Breast epithelium (tissue), 4 donors: ENCODE measurements around the gene GDF10. TPM values are rescaled to one million over a fixed set of nuclear protein-coding genes. Genes with fewer than 3 reads are reported as not detected.

Experiments used
- DNase-seq, 2 donors: peaks; one replicate each; pipeline ENCODE4 v3.0.0-alpha.2; 2019; ENCODE audit warnings: low spot score in 2 of 2
- H3K27ac ChIP-seq, 2 donors: fragments of 200-600 bp; sonication (generic) in 1 of 2; one replicate each; pipeline ENCODE4 v1.5.1; 2016 to 2019; ENCODE audit warnings: mild to moderate bottlenecking in 1 of 2
- H3K27me3 ChIP-seq, 2 donors: fragments of 200-600 bp; sonication (generic) in 1 of 2; one replicate each; pipeline versions ENCODE4 v1.5.1 to v1.6.0; 2017 to 2019; ENCODE audit warnings: control low read depth in 1 of 2, mild to moderate bottlenecking in 1 of 2
- H3K36me3 ChIP-seq: fragments of 200-600 bp; one replicate; pipeline ENCODE4 v1.5.1; 2019
- H3K4me1 ChIP-seq, 2 donors: fragments of 200-600 bp; sonication (generic); one replicate each; pipeline ENCODE4 v1.5.1; 2016 to 2019; ENCODE audit warnings: control low read depth in 1 of 2
- H3K4me3 ChIP-seq, 3 donors: fragments of 200-600 bp; sonication (generic); 1 replicate in 2 of 3; 2 replicates in 1 of 3; pipeline ENCODE4 v1.5.1; 2016 to 2019; ENCODE audit warnings: mild to moderate bottlenecking in 3 of 3, moderate library complexity in 2 of 3
- H3K9me3 ChIP-seq, 2 donors: fragments of 200-600 bp; sonication (generic) in 1 of 2; one replicate each; pipeline ENCODE4 v1.5.1; 2016 to 2019; ENCODE audit warnings: control low read depth in 1 of 2
- POLR2A ChIP-seq: fragments of 450-650 bp; IDR thresholded peaks from one replicate; pipeline ENCODE4 v1.6.1; 2016; ENCODE audit warnings: antibody characterized with exemption, mild to moderate bottlenecking, moderate library complexity
- POLR2AphosphoS5 ChIP-seq, 3 donors: sonication (generic); formaldehyde crosslinking; IDR thresholded peaks; one replicate each; pipeline ENCODE4 v1.6.1; 2017; ENCODE audit warnings: antibody characterized with exemption in 3 of 3
- intact Hi-C: fragments of 100-400 bp; cut with DNase I; formaldehyde crosslinking; loops from one replicate; pipeline ENCODE4 v1.15.1; 2023; ENCODE audit warnings: low total_unique reads
- total RNA-seq, 3 donors: library from RNA; depleted of rRNA; stranded (reverse); fragments of >200 nt; gene quantifications; one replicate each; pipeline ENCODE4 v1.1.0, GENCODE V29; 2016
- TF ChIP-seq, protein P1 (sequence below), 3 donors: fragments of 450-650 bp; IDR thresholded peaks; one replicate each; pipeline ENCODE4 v1.5.1; 2016 to 2017; ENCODE audit warnings: antibody characterized with exemption in 3 of 3, mild to moderate bottlenecking in 3 of 3, moderate library complexity in 3 of 3

GDF10 gene
- total RNA-seq, 3 donors from 2014 or later, result 2.0 to 12.3 (median 2.0) TPM

DNA sequence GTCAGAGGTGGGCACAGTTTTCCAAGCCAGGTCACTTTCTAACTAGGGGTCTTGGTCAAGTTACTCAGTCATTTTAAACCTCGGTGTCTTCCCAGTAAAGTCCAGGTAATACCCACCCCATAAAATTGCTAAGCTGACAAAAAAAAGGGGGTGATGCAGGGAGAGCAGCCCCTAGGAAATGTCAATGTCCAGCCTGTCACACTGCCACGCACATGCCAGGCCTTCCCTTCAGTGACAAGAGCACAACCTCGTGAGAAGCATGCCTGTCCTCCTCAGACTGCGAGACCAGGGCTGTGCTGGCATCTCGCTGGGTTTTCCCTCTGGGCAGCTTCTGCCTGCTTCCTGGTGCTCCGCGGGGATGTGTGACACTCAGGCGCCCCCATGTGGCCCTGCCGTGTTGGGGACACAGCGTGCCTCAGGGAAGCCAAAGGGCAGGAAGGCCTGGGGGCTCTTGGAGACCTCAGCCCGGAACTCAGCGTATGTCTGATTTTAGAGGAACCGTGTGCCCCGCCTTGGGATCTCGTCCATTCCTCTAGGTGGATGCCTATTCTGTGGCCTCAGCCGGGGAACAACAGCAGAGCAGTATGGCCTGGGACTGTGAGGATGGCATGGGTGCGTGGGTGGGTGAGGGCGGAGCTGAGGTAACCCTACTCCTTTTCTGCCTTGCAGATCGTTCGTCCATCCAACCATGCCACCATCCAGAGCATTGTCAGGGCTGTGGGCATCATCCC lies 12.1 kb downstream of the GDF10 start:
- Histone ChIP-seq H3K27ac (no peak overlapping the region), H3K9me3 (no peaks in the 10 kb centered on the region), H3K4me3 (no peak overlapping the region), H3K36me3 (no peaks in the 10 kb centered on the region), H3K4me1 (no peaks in the 10 kb centered on the region), H3K27me3 (no peaks in the 10 kb centered on the region)
- intact Hi-C loops, result no loop called here
- DNase-seq, result peak; percentile 63 to 78
- TF ChIP-seq POLR2A, result no peak
- TF ChIP-seq, protein P1, sequence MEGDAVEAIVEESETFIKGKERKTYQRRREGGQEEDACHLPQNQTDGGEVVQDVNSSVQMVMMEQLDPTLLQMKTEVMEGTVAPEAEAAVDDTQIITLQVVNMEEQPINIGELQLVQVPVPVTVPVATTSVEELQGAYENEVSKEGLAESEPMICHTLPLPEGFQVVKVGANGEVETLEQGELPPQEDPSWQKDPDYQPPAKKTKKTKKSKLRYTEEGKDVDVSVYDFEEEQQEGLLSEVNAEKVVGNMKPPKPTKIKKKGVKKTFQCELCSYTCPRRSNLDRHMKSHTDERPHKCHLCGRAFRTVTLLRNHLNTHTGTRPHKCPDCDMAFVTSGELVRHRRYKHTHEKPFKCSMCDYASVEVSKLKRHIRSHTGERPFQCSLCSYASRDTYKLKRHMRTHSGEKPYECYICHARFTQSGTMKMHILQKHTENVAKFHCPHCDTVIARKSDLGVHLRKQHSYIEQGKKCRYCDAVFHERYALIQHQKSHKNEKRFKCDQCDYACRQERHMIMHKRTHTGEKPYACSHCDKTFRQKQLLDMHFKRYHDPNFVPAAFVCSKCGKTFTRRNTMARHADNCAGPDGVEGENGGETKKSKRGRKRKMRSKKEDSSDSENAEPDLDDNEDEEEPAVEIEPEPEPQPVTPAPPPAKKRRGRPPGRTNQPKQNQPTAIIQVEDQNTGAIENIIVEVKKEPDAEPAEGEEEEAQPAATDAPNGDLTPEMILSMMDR (IDR thresholded peaks at IDR 0.05), result peak in 2 of 3 donors; percentile 77 to 89
- TF ChIP-seq POLR2AphosphoS5 (IDR thresholded peaks at IDR 0.05), result peak in 1 of 3 donors; percentile 38

DNA sequence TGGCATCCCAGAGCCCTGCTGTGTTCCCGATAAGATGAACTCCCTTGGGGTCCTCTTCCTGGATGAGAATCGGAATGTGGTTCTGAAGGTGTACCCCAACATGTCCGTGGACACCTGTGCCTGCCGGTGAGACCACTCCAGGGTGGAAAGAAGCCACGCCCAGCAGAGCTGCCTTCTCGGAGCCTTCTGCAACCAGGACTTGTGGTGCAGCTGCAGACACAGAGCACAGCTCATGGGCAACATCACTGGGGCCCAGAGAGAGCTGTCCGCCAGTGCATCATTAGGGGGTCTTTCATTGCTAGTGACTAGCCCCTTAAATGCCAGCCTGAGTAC lies 12.6 kb downstream of the GDF10 start:
- DNase-seq, result no peak
- intact Hi-C loops, result no loop called here
- TF ChIP-seq POLR2AphosphoS5 (IDR thresholded peaks at IDR 0.05) (no peak), POLR2A (no peak)
- TF ChIP-seq, protein P1 (IDR thresholded peaks at IDR 0.05), result no peak
- no peaks in the 10 kb centered on the region for H3K27me3 ChIP-seq
- H3K4me1 ChIP-seq, result no peaks in the 10 kb centered on the region
- H3K4me3 ChIP-seq, result no peak overlapping the region
- H3K27ac ChIP-seq, result no peak overlapping the region
- no peaks in the 10 kb centered on the region for H3K36me3 ChIP-seq
- H3K9me3 ChIP-seq, result no peaks in the 10 kb centered on the region

DNA sequence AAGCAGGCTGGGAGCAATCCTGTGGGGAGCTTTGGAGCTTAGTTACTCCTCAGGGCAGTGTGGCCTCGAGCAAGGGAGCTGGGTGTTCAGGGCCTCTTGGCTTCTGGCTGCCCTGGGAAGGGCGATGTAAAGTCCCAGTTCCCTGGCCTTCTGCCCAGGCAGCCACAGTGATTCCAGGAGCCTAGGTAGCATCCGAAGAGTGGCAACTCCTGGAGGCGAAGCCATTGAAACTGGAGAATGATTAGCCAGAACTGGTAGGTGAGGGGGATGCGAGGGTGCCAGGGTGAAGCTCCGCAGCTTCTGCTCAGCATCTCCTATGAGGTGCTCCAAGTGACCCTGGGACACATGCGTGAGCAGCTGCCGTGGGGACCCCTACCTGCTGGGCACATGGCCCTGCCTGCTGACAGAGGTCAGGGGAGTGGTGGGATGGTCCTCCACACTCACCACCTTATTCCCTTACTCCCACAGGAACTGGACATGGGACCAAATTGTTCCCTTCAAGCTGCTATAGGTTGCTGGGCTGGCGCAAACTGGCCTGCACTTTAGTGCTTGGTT lies 14.5 kb downstream of the GDF10 start:
- intact Hi-C loops, result no loop called here
- Histone ChIP-seq H3K9me3 (no peaks in the 10 kb centered on the region), H3K27ac (no peak overlapping the region), H3K36me3 (no peaks in the 10 kb centered on the region), H3K4me3 (no peak overlapping the region), H3K4me1 (no peaks in the 10 kb centered on the region), H3K27me3 (no peaks in the 10 kb centered on the region)
- no peak for TF ChIP-seq POLR2AphosphoS5 (IDR thresholded peaks at IDR 0.05)
- TF ChIP-seq, protein P1 (IDR thresholded peaks at IDR 0.05), result no peak
- no peak for TF ChIP-seq POLR2A
- no peak for DNase-seq

DNA sequence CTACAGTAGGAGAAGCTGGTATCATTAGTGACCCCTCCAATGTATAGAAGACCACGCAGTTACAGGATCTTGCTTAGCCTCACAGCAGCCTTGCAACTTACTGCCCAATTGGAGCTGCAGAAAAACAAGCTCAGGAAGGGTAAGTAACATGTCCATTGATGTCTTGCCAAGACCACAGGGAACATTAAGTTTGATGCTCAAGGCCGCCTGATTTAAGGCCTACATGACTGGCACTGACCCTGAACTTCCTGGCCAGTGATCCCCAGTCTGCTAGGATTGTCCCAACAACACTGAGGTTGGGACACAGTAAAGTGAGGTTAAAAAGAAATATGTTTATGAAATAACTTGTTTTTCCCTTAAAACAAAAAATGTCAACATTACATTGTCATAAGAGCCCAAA lies 15.4 kb downstream of the GDF10 start:
- H3K36me3 ChIP-seq, result no peaks in the 10 kb centered on the region
- TF ChIP-seq, protein P1 (IDR thresholded peaks at IDR 0.05), result no peak
- TF ChIP-seq POLR2AphosphoS5 (IDR thresholded peaks at IDR 0.05) (no peak), POLR2A (no peak)
- no peaks in the 10 kb centered on the region for H3K4me1 ChIP-seq
- intact Hi-C loops, result no loop called here
- no peak overlapping the region for H3K4me3 ChIP-seq
- no peak overlapping the region for H3K27ac ChIP-seq
- no peaks in the 10 kb centered on the region for H3K9me3 ChIP-seq
- no peak for DNase-seq
- H3K27me3 ChIP-seq, result no peaks in the 10 kb centered on the region

DNA sequence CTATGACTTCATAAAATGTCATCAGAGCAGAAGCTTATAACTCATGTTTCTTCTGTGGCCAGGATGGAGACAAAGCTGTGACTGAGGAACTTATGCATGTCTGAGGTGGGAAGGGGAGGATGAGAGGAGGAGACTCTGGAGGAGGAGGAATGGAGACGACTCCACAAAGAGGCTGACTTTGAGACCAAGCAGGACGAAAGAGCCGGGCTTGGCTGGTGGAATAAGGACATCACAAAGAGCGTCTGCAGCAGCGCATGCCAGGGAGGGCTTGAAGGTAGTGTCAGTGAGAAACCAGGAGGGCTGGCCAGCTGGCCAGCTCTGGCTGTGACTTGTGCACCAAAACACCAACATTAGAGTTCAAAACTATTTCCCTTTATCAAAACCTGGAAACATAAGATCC lies 16.1 kb downstream of the GDF10 start:
- Histone ChIP-seq H3K36me3 (no peaks in the 10 kb centered on the region), H3K27me3 (no peaks in the 10 kb centered on the region), H3K4me3 (no peak overlapping the region), H3K9me3 (no peaks in the 10 kb centered on the region), H3K4me1 (no peaks in the 10 kb centered on the region), H3K27ac (no peak overlapping the region)
- DNase-seq, result no peak
- TF ChIP-seq POLR2A, result no peak
- no peak for TF ChIP-seq POLR2AphosphoS5 (IDR thresholded peaks at IDR 0.05)
- TF ChIP-seq, protein P1 (IDR thresholded peaks at IDR 0.05), result no peak
- intact Hi-C loops, result no loop called here
